ENCODE measurements around the gene TAS2R1.

Gene TAS2R1

GRCh38 chr5:9630251-9630650 lies at the start of gene TAS2R1:
Gene TAS2R1, minus strand, starts transcription at chr5:9630351. Its CDS starts 319 bp downstream, at chr5:9630032.
- DNase-seq = no peak

- no peak for DNase-seq
These were observed 40.2 kb upstream of the TAS2R1 start for GRCh38 chr5:9670371-9670770.

- no peak for DNase-seq
These were observed 37.8 kb upstream of the TAS2R1 start for GRCh38 chr5:9667906-9668305.

GRCh38 chr5:9663891-9664290 lies 33.7 kb upstream of the TAS2R1 start:
- no peak for DNase-seq

GRCh38 chr5:9661316-9662015 lies 31.3 kb upstream of the TAS2R1 start:
- no peak for DNase-seq

GRCh38 chr5:9658706-9659105 lies 28.6 kb upstream of the TAS2R1 start:
- DNase-seq = no peak

GRCh38 chr5:9657819-9658218 lies 27.7 kb upstream of the TAS2R1 start:
- DNase-seq = no peak

GRCh38 chr5:9655641-9656040 lies 25.5 kb upstream of the TAS2R1 start:
- no peak for DNase-seq

- DNase-seq = no peak
These were observed 24.7 kb upstream of the TAS2R1 start for GRCh38 chr5:9654886-9655285.

GRCh38 chr5:9653811-9654210 lies 23.7 kb upstream of the TAS2R1 start:
- DNase-seq = no peak

- DNase-seq = no peak
These were observed 22.9 kb upstream of the TAS2R1 start for GRCh38 chr5:9653061-9653460.

GRCh38 chr5:9652295-9652694 lies 22.1 kb upstream of the TAS2R1 start:
- DNase-seq = no peak

- no peak for DNase-seq
These were observed 16.7 kb upstream of the TAS2R1 start for GRCh38 chr5:9646843-9647242.

GRCh38 chr5:9644630-9645029 lies 14.5 kb upstream of the TAS2R1 start:
- DNase-seq = no peak

GRCh38 chr5:9642621-9643020 lies 12.5 kb upstream of the TAS2R1 start:
- DNase-seq = no peak

GRCh38 chr5:9641806-9642355 lies 11.7 kb upstream of the TAS2R1 start:
- no peak for DNase-seq

- no peak for DNase-seq
These were observed 2.3 kb upstream of the TAS2R1 start for GRCh38 chr5:9632495-9632894.

- no peak for DNase-seq
These were observed 2.6 kb downstream of the TAS2R1 start for GRCh38 chr5:9627541-9627940.

GRCh38 chr5:9626955-9627354 lies 3.2 kb downstream of the TAS2R1 start:
- DNase-seq = no peak

- DNase-seq = no peak
These were observed 4.4 kb downstream of the TAS2R1 start for GRCh38 chr5:9625731-9626130.

GRCh38 chr5:9625286-9625685 lies 4.9 kb downstream of the TAS2R1 start:
- no peak for DNase-seq

- DNase-seq = no peak
These were observed 5.8 kb downstream of the TAS2R1 start for GRCh38 chr5:9624196-9624947.

- no peak for DNase-seq
These were observed 6.5 kb downstream of the TAS2R1 start for GRCh38 chr5:9623661-9624060.

- DNase-seq = no peak
These were observed 7.2 kb downstream of the TAS2R1 start for GRCh38 chr5:9622971-9623421.
